DOHH2 (cell line): ENCODE measurements around the gene FNDC3B.

Experiments used
- H3F3A ChIP-seq: fragments of 200-600 bp; sonication (generic), shearing (Covaris generic); 2 replicates; pipeline ENCODE4 v1.6.0; 2016; ENCODE audit warnings: antibody characterized with exemption, mild to moderate bottlenecking; ENCODE audit not compliant: control insufficient read depth, insufficient read depth
- H3K27ac ChIP-seq: fragments of 200-600 bp; sonication (generic); 2 replicates; pipeline ENCODE4 v1.5.1; 2014; ENCODE audit warnings: low read depth, mild to moderate bottlenecking, low read length, moderate library complexity
- H3K27me3 ChIP-seq: fragments of 200-600 bp; sonication (generic); 2 replicates; pipeline ENCODE4 v1.6.1; 2014; ENCODE audit warnings: mild to moderate bottlenecking, low read length, mixed read lengths; ENCODE audit not compliant: control insufficient read depth
- H3K36me3 ChIP-seq: fragments of 200-600 bp; sonication (generic); 2 replicates; pipeline ENCODE4 v1.6.1; 2014; ENCODE audit warnings: mild to moderate bottlenecking, low read length, moderate library complexity, mixed read lengths; ENCODE audit not compliant: control insufficient read depth
- H3K4me1 ChIP-seq: fragments of 200-600 bp; sonication (generic); 2 replicates; pipeline ENCODE4 v1.6.1; 2014; ENCODE audit warnings: mild to moderate bottlenecking, low read length, mixed read lengths; ENCODE audit not compliant: control insufficient read depth
- H3K4me2 ChIP-seq: fragments of 200-600 bp; sonication (generic); 2 replicates; pipeline ENCODE4 v1.6.0; 2014; ENCODE audit warnings: mild to moderate bottlenecking, low read length, moderate library complexity
- H3K4me3 ChIP-seq: fragments of 200-600 bp; sonication (generic); 2 replicates; pipeline ENCODE4 v1.5.1; 2014; ENCODE audit warnings: mild to moderate bottlenecking, low read length, mixed read lengths
- H3K79me2 ChIP-seq: fragments of 200-600 bp; sonication (generic); 2 replicates; pipeline ENCODE4 v1.6.1; 2014; ENCODE audit warnings: mild to moderate bottlenecking, low read length, mixed read lengths; ENCODE audit not compliant: control insufficient read depth
- H3K9me2 ChIP-seq: fragments of 200-600 bp; sonication (generic); replicated peaks from 2 replicates; pipeline ENCODE4 v1.6.1; 2014; ENCODE audit warnings: mild to moderate bottlenecking, low read length, mixed read lengths; ENCODE audit not compliant: control insufficient read depth
- H3K9me3 ChIP-seq: fragments of 200-600 bp; sonication (generic); 2 replicates; pipeline ENCODE4 v1.6.1; 2014; ENCODE audit warnings: antibody characterized with exemption, low read length, mixed read lengths; ENCODE audit not compliant: control insufficient read depth, insufficient read depth
- H4K20me1 ChIP-seq: fragments of 200-600 bp; sonication (generic); 2 replicates; pipeline ENCODE4 v1.6.0; 2014; ENCODE audit warnings: low read depth, mild to moderate bottlenecking, antibody characterized with exemption, low read length, moderate library complexity; ENCODE audit not compliant: control insufficient read depth, insufficient read depth
- CTCF ChIP-seq: fragments of 200-600 bp; sonication (generic); IDR thresholded peaks from one replicate; pipeline ENCODE4 v1.5.1; 2014; ENCODE audit warnings: antibody characterized with exemption, mild to moderate bottlenecking, low read depth, low read length; ENCODE audit not compliant: poor library complexity, severe bottlenecking
- EZH2phosphoT487 ChIP-seq: fragments of 200-600 bp; sonication (generic); IDR thresholded peaks from 2 replicates; pipeline ENCODE4 v1.6.1; 2017; ENCODE audit warnings: borderline replicate concordance, mild to moderate bottlenecking, antibody characterized with exemption, low read length, moderate library complexity, mixed read lengths

The FNDC3B gene

GRCh38 chr3:172244011-172244410, 204.6 kb downstream of the FNDC3B start:
- Histone ChIP-seq H3K79me2 (no peaks in the 10 kb centered on the region), H3K4me2 (no peak overlapping the region), H3K9me2 (no peaks in the 10 kb centered on the region), H3K27me3 (no peaks in the 10 kb centered on the region), H4K20me1 (no peaks in the 10 kb centered on the region), H3K9me3 (0 out of 2 replicates have a peak, but pooled peaks cover 7% of the 10 kb centered on the region), H3F3A (no peaks in the 10 kb centered on the region), H3K4me1 (no peaks in the 10 kb centered on the region), H3K4me3 (no peak overlapping the region), H3K27ac (no peak overlapping the region), H3K36me3 (no peaks in the 10 kb centered on the region)
- TF ChIP-seq CTCF (no peak), EZH2phosphoT487 (no peak)

- H3K27ac ChIP-seq: no peak overlapping the region
- H3K79me2 ChIP-seq: no peaks in the 10 kb centered on the region
These were observed 205.9 kb downstream of the FNDC3B start for GRCh38 chr3:172245241-172245640.

GRCh38 chr3:172246107-172246844, 206.9 kb downstream of the FNDC3B start:
- no peaks in the 10 kb centered on the region for H3K27me3 ChIP-seq
- H3K4me2 ChIP-seq: no peak overlapping the region
- H3F3A ChIP-seq: no peaks in the 10 kb centered on the region
- no peaks in the 10 kb centered on the region for H4K20me1 ChIP-seq
- no peaks in the 10 kb centered on the region for H3K79me2 ChIP-seq
- TF ChIP-seq CTCF (no peak), EZH2phosphoT487 (no peak)
- no peak overlapping the region for H3K4me3 ChIP-seq
- H3K9me3 ChIP-seq: 0 out of 2 replicates have a peak, but pooled peaks cover 7% of the 10 kb centered on the region
- H3K4me1 ChIP-seq: no peaks in the 10 kb centered on the region
- no peaks in the 10 kb centered on the region for H3K36me3 ChIP-seq
- no peaks in the 10 kb centered on the region for H3K9me2 ChIP-seq
- H3K27ac ChIP-seq: no peak overlapping the region

More at GRCh38 chr3:172245241-172245640, 205.9 kb downstream of the FNDC3B start:
- Histone ChIP-seq H3K9me2 (no peaks in the 10 kb centered on the region), H3F3A (no peaks in the 10 kb centered on the region), H3K27me3 (no peaks in the 10 kb centered on the region), H3K9me3 (0 out of 2 replicates have a peak, but pooled peaks cover 7% of the 10 kb centered on the region), H3K4me1 (no peaks in the 10 kb centered on the region), H3K36me3 (no peaks in the 10 kb centered on the region), H3K4me2 (no peak overlapping the region), H3K4me3 (no peak overlapping the region), H4K20me1 (no peaks in the 10 kb centered on the region)
- TF ChIP-seq EZH2phosphoT487 (no peak), CTCF (no peak)
